GM12892 (cell line): Measurements from ENCODE around the gene SLC12A4.

Source experiments
- POLR2A ChIP-seq: IDR thresholded peaks from 2 replicates; pipeline ENCODE4 v1.6.1; 2011; ENCODE audit warnings: low read depth, low read length, control low read depth
- TAF1 ChIP-seq: IDR thresholded peaks from 2 replicates; pipeline ENCODE4 v1.6.1; 2011; ENCODE audit warnings: low read depth, mild to moderate bottlenecking, control low read depth, low read length, borderline replicate concordance

- TF ChIP-seq POLR2A: no peak
- TF ChIP-seq TAF1: no peak
These were observed 65.6 kb downstream of the SLC12A4 start for GRCh38 chr16:67902831-67903230.
